Measurements from ENCODE around the gene IGFL2.
"Not testable (repeated sequence)": the region's sequence is repeated elsewhere in the genome, so short reads cannot be mapped to it uniquely, and the experiment has no call there.

- not testable (repeated sequence) for TF ChIP-seq CTCF, EZH2phosphoT487 (IDR thresholded peaks at IDR 0.05)
Measured at GRCh38 chr19:46184775-46185710, 37.0 kb downstream of the IGFL2 start.
